AG04450 (cell line): ENCODE measurements around the gene SLX9. TPM values are rescaled to one million over a fixed set of nuclear protein-coding genes. Genes with fewer than 3 reads are reported as not detected.

Experiments
- CTCF ChIA-PET: fragments of 300-600, 350-600 bp; formaldehyde crosslinking; extraction: SDS; loops from one replicate; lab custom pipeline; 2022; ENCODE audit warnings: antibody characterized with exemption, inconsistent platforms; lab: Charles Lee
- POLR2A ChIA-PET: fragments of 350-600 bp; formaldehyde crosslinking; extraction: SDS; loops from one replicate; lab custom pipeline; 2021; ENCODE audit warnings: antibody characterized with exemption, inconsistent platforms; lab: Yijun Ruan, JAX
- DNase-seq: peaks from one replicate; pipeline ENCODE4 v3.0.0-alpha.2; 2011; ENCODE audit warnings: low read depth, low spot score
- H3K27ac ChIP-seq: one replicate; pipeline ENCODE4 v1.5.1; 2012; ENCODE audit warnings: low read depth, low read length, control low read depth
- H3K27me3 ChIP-seq: one replicate; pipeline ENCODE4 v1.6.0; 2012; ENCODE audit warnings: low read length; ENCODE audit not compliant: control insufficient read depth, insufficient read depth
- H3K4me3 ChIP-seq: 2 replicates; pipeline ENCODE4 v1.5.1; 2011; ENCODE audit warnings: mild to moderate bottlenecking, low read depth, low read length, control low read depth
- H3K9me3 ChIP-seq: 2 replicates; pipeline ENCODE4 v1.5.1; 2012; ENCODE audit warnings: low read length; ENCODE audit not compliant: control insufficient read depth, insufficient read depth
- polyA plus RNA-seq: library from polyadenylated mRNA; depleted of rRNA; stranded (reverse); fragments of >200 nt; gene quantifications from 2 replicates; pipeline ENCODE4 v1.2.3, GENCODE V29; 2011
- TF ChIP-seq, protein P1 (sequence below): IDR thresholded peaks from 2 replicates; pipeline ENCODE4 v1.5.1; 2011; ENCODE audit warnings: low read depth, low read length, control low read depth, inconsistent platforms

SLX9 gene
- polyA plus RNA-seq, 1 experiment = 11.4 TPM

DNA sequence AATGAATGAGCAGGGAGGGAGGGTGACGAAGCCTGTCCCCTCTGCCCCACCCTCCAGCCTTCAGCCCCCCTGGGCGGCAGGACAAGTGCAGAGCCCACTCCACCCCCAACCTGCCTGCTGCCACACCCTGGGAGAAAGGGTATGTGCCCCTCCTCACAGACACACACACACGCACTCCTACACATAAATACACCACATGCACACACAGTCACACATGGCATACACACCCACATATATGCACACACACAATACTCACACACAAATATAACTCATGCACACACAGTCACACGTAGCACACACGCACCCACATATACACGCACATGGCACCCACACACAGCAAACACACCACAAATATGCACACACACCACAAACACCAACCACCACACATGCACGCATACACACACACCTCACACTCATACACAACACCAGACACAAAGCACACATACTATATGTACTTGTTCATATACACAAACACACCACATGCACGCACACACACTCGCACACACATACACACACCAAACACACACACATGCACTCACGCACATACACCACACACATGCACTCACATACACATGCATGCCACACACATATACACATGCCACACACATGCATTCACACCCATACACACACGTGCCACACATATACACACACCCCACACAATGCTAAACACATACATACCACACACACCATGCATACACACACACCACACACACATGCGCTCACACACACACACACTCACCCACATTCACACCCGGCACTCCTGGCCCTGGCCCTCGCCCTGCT lies 35.5 kb upstream of the SLX9 start:
- ChIA-PET CTCF (no interaction called here), POLR2A (no interaction called here)
- no peak for DNase-seq
- TF ChIP-seq, protein P1, sequence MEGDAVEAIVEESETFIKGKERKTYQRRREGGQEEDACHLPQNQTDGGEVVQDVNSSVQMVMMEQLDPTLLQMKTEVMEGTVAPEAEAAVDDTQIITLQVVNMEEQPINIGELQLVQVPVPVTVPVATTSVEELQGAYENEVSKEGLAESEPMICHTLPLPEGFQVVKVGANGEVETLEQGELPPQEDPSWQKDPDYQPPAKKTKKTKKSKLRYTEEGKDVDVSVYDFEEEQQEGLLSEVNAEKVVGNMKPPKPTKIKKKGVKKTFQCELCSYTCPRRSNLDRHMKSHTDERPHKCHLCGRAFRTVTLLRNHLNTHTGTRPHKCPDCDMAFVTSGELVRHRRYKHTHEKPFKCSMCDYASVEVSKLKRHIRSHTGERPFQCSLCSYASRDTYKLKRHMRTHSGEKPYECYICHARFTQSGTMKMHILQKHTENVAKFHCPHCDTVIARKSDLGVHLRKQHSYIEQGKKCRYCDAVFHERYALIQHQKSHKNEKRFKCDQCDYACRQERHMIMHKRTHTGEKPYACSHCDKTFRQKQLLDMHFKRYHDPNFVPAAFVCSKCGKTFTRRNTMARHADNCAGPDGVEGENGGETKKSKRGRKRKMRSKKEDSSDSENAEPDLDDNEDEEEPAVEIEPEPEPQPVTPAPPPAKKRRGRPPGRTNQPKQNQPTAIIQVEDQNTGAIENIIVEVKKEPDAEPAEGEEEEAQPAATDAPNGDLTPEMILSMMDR = no peak
- H3K27ac ChIP-seq = no peak overlapping the region
- H3K4me3 ChIP-seq = no peak overlapping the region
- peaks cover 58% of the 10 kb centered on the region for H3K27me3 ChIP-seq
- peaks cover 11% of the 10 kb centered on the region; the same call in 1 of the 2 replicates for H3K9me3 ChIP-seq

DNA sequence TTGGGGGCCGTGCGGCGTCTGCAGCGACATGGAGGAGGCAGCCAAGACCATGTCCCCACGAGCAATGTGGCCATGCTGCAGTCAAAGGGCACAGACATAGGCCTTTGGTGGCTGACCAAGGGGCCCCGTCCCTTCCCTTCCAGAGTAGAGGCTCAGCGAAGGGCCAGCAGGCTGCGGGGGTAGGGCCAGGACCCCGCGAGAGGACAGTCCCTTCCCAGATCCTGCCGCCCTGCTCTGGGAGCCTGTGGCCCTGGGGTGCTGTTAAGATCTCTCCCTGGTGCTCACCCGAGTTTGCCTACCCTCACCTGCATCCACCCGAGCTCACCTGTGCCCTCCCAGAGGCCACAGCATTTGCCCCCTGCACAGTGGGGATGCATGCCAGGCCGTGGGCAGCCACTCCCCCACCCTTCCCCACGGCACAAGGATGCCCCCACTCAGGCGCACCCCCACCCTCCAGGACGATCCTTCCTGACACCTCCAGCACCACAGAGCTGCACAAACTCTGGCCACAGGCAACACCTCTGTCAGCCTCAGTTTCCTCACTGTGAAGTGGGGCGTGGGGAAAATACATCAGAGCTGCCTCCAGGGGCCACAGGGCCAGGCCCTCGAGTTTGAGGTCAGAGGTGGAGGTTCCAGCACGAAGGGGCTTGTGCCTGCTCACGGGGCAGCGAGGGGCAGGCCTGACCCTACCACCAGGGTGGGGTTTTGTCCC lies 34.7 kb upstream of the SLX9 start:
- CTCF ChIA-PET = no interaction called here
- POLR2A ChIA-PET = no interaction called here
- TF ChIP-seq, protein P1 = no peak

DNA sequence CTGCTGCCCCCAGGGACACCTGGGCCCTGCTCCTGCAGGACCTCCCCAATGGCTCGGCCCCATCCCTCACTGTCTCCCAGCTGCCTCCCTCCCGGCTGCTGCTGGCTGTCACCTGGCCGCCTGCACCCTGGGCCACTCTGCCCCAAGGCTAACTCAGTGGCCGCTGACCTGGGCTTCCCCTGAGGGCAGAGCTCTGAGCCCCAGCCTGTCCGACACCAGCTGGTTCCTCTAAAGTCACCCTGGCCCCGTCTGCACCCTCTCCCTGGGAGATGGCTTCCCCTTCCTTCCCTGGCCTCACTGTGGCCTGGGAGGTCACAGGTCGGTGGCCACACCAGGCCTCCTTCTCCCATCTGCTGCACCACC lies 34.1 kb upstream of the SLX9 start:
- no peak for DNase-seq
- H3K4me3 ChIP-seq = no peak overlapping the region
- H3K27me3 ChIP-seq = peaks cover 62% of the 10 kb centered on the region
- H3K9me3 ChIP-seq = peaks cover 11% of the 10 kb centered on the region; the same call in 1 of the 2 replicates
- TF ChIP-seq, protein P1 = no peak
- ChIA-PET POLR2A (no interaction called here), CTCF (no interaction called here)
- H3K27ac ChIP-seq = no peak overlapping the region

More for the DNA sequence above, 34.7 kb upstream of the SLX9 start:
- peaks cover 59% of the 10 kb centered on the region for H3K27me3 ChIP-seq
- peaks cover 11% of the 10 kb centered on the region; the same call in 1 of the 2 replicates for H3K9me3 ChIP-seq
- no peak for DNase-seq
- H3K4me3 ChIP-seq = no peak overlapping the region
- H3K27ac ChIP-seq = no peak overlapping the region

DNA sequence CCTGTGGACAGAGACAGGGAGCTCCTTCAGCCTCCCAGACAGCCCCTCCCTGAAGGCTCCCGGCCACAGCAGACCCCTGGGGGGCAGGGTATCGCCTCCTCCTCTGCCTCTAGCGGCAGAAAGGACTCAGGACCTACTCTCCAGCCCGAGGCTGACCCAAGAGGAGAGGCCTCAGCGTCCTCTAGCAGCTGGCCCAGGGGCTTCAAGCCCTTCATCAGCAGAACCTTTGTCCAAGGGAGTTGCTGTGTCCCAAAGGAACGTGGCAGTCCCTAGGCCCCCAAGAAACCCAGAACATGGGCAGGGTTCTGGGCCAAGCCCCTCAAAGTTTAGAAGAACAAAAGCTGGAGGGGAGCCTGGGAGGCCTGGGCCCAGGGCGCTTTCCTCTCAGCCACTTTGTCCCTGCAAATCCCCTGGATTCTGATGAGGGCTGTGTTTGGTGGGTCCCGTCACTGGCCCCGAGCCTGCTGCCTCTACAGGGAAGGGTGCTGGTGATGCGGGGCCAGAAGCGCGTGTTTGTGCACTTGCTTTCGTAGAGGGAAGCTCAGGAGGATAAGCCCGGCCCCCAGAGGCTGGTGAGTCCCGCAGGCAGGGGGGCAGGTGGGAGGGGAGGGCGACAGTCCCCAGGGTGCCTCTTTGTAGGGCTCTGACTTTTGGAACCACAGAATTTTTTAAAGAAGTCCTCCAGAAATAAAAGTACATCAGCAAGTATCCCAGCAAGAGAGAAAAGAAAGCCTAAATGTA lies 32.4 kb upstream of the SLX9 start:
- ChIA-PET POLR2A (interaction anchor here (1.3 kb wide), 1 partner anchor 92 kb away, joined by 3 read pairs; no protein-coding TSS in a partner anchor), CTCF (interaction anchor here (1.3 to 1.8 kb wide), 2 partner anchors 15 to 42 kb away, joined by 3 to 7 read pairs; no protein-coding TSS in a partner anchor)
- peaks cover 60% of the 10 kb centered on the region for H3K27me3 ChIP-seq
- TF ChIP-seq, protein P1 = 0 out of 2 replicates have a peak, but pooled peaks have one; percentile 15
- no peak for DNase-seq
- no peak overlapping the region for H3K27ac ChIP-seq
- H3K4me3 ChIP-seq = no peak overlapping the region
- H3K9me3 ChIP-seq = peaks cover 11% of the 10 kb centered on the region; the same call in 1 of the 2 replicates
